HG02610 (cell line): ENCODE measurements around the gene RHOG.
"Not testable (repeated sequence)": the region's sequence is repeated elsewhere in the genome, so short reads cannot be mapped to it uniquely, and the experiment has no call there.

Experiments used
- ATAC-seq: cut with Tn5 transposase; IDR thresholded peaks from one replicate; pipeline ENCODE4 v1.9.1; 2021; ENCODE audit warnings: mild to moderate bottlenecking, moderate library complexity; ENCODE audit not compliant: unreplicated experiment

Gene RHOG

GRCh38 chr11:3834664-3835461 lies 5.9 kb downstream of the RHOG start:
- no peak for ATAC-seq

DNA sequence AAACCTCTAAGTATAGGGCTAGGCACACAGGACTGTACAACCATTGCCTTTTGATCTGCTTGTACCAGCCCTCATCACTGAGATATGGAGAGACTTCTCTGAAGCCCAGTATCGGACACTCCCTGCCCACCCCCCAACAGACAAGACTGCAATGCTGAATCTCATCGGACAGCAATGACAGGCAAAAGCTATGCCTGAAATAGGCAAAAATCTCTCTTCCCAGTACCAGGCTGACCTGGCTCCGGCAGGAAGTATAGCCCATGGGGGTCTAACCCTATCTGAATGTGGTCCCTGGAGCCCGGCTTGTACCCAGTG lies 6.5 kb downstream of the RHOG start:
- ATAC-seq, result no peak

GRCh38 chr11:3833449-3833848 lies 7.3 kb downstream of the RHOG start:
- ATAC-seq, result no peak

GRCh38 chr11:3832816-3833215 lies 7.9 kb downstream of the RHOG start:
- no peak for ATAC-seq

- peak; percentile 36 for ATAC-seq
These were observed 9.2 kb downstream of the RHOG start for GRCh38 chr11:3831378-3832239.

DNA sequence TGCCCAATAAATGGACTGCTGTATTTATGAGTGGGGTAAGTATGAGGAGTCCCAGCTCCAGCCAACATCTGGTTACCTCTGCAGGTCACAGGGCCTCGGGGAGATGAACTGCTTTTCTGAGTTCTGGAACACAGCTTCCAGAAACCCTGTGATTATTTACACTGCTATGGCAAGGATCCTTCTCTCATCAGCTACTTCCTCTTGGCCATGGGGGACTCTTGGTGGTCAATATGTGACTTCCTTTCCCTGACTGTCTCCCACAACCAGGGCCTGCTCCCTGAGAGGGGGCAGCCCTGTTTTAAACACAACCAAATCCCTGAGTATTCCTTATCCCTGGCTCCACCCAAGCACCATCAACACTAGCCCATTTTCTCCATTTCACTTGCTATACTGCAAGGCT lies 10.0 kb downstream of the RHOG start:
- ATAC-seq, result no peak

- ATAC-seq, result no peak
These were observed 10.7 kb downstream of the RHOG start for GRCh38 chr11:3830088-3830487.

- ATAC-seq, result no peak
These were observed 13.1 kb downstream of the RHOG start for GRCh38 chr11:3827434-3828186.

GRCh38 chr11:3826721-3827120 lies 14.0 kb downstream of the RHOG start:
- ATAC-seq, result no peak

DNA sequence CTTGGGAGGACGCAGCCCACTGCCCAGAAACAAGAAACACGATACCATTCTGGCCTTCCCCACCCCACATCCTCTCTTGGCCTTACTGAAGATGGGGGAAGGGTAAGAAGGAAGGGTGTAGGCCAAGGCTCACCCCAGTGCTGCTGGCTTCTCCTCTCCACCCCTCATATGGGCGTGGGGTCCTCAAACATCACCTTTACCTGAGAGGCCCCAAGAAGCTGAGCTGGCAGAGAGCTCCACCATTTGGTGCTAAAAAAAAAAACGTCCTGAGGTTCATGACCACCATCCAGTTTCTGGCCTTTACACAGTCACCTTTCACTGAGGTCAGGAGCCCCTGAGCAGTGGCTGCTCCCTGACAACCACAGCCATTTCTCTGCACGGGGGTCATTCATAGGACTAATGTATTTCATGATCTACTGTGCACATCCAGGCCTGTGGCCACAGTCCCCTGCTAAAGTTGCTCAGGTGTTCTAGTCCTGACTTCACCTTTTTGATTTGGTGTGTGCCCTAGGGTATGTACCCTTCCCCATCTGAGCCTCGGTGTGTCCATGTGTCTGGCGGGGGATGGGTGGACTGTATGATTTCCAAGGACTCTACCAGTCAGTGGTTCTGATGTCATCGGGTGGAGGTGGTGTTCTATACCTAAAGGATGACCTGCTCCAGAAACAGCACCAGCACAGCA lies 15.1 kb downstream of the RHOG start:
- ATAC-seq, result no peak

- ATAC-seq, result peak; percentile 79
These were observed 15.9 kb downstream of the RHOG start for GRCh38 chr11:3824714-3825472.

DNA sequence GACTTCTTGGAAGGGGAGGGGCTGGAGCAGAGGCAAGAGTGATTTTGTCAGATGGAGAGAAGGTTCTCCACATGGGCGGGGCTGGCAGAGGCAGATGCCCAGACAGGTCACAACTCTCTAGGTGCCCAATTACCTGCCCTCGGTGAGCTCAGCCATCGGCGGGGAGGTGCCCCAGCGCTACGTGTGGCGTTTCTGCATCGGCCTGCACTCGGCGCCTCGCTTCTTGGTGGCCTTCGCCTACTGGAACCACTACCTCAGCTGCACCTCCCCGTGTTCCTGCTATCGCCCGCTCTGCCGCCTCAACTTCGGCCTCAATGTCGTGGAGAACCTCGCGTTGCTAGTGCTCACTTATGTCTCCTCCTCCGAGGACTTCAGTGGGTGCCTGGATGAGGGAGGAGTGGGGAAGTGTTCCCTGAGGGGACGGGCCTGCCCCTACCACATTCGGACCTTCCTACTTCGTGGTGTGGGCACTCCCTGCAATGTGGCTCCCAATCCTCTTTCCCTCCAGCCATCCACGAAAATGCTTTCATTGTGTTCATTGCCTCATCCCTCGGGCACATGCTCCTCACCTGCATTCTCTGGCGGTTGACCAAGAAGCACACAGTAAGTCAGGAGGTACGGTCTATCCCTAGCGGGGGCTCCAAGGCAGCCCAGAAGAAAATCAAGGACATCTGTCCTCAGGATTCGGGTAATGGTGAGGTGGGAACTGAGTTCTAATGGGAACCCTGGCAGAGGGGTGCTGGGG lies 16.8 kb downstream of the RHOG start:
- no peak for ATAC-seq

- no peak for ATAC-seq
These were observed 17.5 kb downstream of the RHOG start for GRCh38 chr11:3823303-3823702.

DNA sequence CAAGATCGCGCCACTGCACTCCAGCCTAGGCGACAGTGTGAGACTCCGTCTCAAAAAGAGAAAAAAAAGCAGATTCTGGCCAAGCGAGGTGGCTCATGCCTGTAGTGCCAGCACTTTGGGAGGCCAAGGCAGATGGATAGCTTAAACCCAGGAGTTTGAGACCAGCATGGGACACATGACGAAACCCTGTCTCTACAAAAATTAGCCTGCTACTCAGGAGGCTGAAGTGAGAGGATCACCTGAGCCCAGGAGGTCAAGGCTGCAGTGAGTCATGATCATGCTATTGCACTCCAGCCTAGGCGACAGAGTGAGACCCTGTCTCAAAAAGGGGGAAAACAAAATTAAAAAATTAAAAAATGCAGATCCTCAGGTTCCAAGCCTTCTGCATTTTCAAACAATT lies 18.4 kb downstream of the RHOG start:
- ATAC-seq, result no peak

- ATAC-seq, result no peak
These were observed 19.8 kb downstream of the RHOG start for GRCh38 chr11:3820971-3821370.

- no peak for ATAC-seq
These were observed 23.5 kb downstream of the RHOG start for GRCh38 chr11:3817181-3817800.

GRCh38 chr11:3816673-3817072 lies 24.1 kb downstream of the RHOG start:
- ATAC-seq, result no peak

- no peak for ATAC-seq
These were observed 24.9 kb downstream of the RHOG start for GRCh38 chr11:3815845-3816244.

- not testable (repeated sequence) for ATAC-seq
These were observed 25.9 kb downstream of the RHOG start for GRCh38 chr11:3814832-3815231.
